GF-D8 (cell line): Measurements from ENCODE around the gene LY9.

ENCODE experiments used
- DNase-seq: peaks from one replicate; lab custom pipeline; 2025; lab: John Stamatoyannopoulos, UW

LY9 gene

DNA sequence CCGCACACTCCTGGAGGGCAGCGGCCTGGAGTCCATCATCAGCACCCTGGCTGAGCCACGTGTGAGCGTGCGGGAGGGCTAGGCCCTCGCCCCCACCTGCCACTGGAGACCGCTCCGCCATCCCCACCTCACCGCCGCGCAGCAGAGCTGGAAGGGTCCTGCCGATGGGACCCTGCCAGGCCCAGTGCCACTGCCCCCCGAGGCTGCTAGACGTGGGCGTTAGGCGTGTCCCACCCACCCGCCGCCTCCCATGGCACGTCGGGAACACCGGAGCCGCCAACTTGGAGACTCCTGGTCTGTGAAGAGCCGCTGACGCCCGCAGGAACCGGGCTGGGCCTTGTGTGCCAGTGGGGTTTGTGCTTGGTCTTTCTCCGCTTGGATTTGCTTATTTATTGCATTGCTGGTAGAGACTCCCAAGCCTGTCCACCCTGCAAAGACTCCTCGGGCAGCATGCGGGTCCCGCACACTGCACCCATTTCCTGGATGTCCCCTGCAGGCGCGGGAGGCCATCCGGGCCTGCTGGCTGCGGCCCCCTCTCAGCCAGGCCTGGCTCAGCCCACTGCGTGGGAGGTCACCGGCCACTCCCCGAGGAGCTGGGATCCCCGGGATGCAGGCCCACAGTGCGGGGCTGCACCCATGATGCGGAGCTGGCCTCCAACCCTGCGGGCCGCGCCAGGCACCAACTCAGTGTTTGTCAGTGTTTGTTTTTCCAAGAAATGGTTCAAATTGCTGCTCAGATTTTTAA, 6.0 kb downstream of the LY9 start:
- DNase-seq: no peak

DNA sequence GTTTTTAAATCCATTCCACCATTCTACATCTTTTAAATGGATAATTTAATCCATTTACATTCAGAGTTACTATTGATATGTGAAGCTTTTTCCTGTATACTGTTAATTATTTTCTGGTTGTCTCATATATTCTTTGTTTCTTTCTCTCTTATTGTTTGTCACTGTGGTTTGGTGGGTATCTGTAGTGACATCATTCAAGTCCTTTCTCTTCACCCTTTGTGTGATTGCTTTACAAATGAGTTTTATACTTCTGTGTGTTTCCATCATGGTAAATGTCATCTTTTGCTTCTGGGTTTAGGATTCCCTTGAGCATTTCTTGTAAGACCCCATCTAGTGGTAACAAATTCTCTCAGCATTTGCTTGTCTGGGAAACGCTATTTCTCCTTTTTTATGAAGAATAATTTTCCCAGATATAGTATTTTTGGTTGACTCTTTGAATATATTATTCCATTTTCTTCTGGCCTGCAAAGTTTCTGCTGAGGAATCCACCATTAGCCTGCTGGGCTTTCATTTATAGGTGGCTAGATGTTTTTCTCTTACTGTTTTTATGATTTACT, 10.2 kb downstream of the LY9 start:
- DNase-seq: no peak

DNA sequence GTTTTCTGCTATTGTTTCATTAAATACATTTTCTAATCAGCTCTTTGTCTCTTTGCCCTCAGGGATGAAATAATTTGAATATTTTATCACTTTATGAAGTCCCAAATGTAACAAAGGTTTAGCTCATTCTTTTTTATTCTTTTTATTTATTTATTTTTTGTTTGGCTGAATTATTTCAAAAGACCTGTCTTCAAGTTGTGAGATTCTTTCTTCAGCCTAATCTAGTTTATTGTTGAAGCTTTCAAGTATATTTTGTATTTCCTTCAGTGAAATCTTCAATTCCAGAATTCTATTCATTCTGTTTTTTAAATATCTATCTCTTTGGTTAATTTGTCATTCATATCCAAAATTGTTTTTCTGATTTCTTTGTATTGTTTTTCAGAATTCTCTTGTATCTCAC, 10.8 kb downstream of the LY9 start:
- no peak for DNase-seq

DNA sequence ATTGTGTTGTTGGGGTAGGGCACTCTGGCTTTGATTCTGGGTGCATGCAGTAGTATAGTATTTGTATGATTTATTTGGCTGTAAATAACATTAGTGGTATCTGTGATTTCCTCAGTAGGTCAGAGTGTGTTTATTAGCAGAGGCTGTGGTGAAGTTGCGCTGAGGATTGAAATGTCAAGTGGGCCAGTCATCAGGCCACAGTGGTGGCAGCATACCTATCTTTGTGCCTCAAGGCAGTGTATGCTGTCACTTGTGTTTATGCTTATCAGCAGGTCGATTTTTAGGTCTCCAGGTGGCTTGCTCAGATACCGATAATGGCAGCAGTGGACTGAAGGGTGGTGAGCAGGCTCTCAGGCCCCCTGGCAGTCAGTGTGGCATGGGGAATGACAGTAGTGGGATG, 11.3 kb downstream of the LY9 start:
- DNase-seq: no peak

DNA sequence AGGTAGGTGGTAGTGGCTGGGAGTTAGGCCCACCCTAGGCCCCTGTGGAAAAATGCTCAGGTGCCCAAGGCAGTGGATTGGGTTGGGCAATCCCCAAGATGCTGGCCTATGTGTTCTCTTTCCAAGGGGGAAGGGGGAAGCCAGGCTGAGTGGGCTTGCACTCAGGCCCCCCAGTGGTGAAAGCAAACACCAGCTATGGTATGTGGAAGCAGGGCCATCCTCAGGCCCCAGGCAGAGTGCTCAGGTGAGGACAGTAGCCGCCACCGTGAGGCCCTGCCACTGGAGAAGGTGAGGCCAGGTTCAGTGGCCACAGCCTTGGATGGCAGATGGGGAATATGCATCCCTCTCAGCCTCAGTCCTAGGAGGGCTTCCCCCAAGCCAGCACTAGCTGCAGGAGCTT, 11.8 kb downstream of the LY9 start:
- DNase-seq: no peak

DNA sequence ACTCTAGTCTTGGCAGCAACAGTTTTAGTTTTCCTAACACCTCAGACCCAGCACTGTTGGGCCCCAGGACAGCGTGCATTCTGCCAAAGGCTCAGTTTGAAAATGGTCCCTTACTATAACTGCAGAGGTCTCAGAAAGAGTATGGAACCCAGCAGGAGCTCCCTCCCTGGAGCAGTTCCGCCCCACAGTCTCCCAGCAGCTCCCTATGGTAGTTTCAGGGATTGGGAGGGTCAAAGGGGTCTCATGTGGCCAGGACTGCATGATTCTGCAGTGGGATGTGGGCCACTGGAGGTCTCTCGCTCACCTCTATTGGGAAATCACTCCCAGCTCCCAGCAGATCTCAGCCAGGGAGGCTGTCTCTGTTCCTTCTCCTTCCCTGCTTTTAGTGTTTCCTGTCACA, 12.3 kb downstream of the LY9 start:
- no peak for DNase-seq

DNA sequence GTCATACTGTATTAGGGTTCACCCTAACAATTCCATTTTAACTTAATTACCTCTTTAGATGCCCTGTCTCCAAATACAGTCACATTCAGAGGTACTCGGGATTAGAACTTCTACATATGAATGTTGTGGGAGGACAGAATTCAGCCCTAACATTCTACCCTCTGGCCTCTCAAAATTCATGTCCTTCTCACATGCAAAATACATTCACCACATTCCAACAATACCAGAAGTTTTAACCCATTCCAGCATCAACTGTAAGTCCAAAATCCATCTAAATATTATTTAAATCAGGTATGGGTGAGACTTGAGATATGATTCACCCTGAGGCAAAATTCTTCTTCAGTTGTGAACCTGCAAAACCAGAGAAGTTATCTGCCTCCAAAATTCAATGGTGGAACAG, 14.5 kb downstream of the LY9 start:
- DNase-seq: no peak

DNA sequence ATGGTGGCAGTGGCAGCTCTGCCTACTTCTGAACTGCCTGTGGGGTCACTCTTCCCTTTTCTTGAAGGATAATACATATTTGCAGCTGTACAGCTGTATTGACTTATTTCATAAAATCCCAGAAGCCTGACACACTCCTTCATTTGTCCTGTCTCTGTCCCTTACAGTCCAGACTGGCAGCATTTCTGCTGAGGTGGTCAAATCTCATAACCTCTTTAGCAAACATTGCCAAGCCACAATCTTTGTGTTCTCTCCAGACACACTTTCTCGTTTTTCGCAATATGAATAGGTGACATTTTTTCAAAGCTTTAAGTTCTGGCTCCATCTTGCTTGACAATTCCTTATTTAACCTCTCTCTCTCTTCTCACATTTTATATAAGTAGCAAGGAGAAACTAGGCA, 15.2 kb downstream of the LY9 start:
- DNase-seq: no peak

DNA sequence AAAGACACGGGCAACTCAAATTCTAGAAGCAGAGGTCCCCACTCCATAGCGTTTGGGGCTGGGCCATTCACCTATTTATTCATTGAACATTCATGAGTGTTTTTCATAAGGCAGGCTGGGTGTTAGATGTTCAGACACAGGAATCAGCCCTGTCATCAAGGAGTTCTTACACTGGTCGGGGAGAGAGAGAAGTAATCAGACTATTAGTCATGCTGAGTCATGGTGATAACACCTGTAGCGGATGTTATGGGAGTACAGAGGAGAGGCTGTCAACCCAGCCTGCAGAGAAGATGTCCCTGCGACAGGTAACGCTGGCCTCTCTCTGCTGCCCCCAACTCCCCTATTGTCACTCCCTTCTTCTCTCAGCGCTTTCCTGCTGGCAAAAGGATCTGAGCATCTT, 17.2 kb downstream of the LY9 start:
- DNase-seq: no peak

DNA sequence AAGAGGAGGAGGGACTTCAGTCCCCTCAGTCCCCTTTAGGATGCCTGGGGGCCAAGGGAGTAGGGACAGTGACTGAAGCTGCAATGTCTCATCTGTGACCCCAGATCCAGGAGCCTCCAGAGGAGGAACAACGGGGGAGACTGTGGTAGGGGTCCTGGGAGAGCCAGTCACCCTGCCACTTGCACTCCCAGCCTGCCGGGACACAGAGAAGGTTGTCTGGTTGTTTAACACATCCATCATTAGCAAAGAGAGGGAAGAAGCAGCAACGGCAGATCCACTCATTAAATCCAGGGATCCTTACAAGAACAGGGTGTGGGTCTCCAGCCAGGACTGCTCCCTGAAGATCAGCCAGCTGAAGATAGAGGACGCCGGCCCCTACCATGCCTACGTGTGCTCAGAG, 18.3 kb downstream of the LY9 start:
- DNase-seq: no peak

DNA sequence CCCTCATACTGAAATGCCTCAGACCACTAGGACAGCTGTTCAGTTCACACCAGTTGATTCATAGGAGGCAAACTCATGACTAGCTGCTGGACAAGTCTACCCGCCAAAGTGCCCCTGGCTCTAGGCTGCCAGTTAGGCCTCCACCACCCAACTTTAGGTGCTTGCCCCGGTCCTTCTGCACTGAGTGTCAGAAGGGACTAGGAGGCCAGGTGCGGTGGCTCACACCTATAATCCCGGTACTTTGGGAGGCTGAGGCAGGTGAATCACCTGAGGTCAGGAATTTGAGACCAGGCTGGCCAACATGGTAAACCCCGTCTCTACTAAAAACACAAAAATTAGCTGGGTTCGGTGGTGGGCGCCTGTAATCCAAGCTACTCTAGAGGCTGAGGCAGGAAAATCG, 18.9 kb downstream of the LY9 start:
- no peak for DNase-seq

DNA sequence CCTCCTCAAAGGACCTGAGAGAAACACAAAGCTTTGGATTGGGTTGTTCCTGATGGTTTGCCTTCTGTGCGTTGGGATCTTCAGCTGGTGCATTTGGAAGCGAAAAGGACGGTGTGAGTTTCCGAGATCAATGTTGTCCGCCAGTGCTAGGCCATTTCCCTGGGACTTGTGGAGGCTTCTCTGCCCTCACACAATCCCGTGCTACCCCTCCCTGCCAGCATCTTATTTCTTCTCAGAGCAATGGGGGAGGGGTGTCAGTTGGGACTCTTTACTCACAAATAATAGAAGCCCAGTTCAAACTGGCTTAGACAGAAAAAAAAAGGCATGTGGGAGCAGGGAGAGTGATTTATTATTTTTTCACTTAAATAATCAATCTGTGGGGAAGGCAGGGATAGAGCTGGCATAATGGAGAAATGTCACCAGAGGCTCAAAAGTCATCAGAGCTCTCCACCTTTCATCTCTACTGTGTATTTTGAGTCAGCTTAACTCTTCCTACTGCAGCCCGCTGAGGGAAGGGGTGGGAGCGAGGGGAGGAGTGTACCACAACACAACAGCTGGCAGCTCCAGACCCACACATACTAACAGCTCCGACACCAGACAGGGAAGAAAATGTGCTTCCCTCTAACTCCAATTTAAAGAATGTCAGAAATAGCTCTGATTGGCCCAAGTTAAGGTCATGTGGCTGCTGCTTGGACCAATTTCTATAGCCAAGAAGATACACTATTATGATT, 22.4 kb downstream of the LY9 start:
- no peak for DNase-seq

DNA sequence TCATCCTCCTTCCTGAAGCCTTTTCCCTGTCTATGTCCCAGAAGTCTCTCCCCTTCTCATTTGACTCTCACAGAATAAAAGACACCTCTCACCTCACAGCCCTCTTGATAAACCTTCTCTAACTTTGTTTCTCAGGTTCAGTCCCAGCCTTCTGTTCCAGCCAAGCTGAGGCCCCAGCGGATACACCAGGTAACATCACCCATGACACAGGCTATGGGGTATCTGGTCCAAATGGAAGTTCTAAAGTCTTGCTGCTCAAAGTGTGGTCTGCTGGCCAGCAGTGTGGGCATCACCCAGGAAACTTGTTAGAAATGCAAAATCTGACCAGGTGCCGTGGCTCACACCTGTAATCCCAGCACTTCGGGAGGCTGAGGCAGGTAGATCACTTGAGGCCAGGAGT, 23.2 kb downstream of the LY9 start:
- no peak for DNase-seq

DNA sequence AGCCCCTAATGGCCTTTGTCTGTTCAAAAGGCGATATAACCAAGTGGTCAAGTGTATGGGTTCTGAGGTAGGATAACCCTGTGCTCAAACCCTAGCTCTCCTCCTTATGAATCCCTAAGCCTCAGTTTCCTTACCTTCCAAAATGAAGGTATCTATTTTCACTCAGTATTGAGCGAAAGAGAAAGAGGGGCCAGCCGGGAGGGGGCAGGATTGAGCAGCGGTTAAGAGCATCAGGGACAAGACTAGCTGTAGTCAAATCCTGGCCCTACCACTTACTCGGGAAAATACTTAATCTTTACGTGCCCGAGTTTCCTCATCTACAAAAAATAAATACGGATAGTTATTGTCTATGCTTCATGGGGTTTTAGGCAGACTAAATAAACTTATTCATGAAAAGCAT, 25.7 kb downstream of the LY9 start:
- no peak for DNase-seq

DNA sequence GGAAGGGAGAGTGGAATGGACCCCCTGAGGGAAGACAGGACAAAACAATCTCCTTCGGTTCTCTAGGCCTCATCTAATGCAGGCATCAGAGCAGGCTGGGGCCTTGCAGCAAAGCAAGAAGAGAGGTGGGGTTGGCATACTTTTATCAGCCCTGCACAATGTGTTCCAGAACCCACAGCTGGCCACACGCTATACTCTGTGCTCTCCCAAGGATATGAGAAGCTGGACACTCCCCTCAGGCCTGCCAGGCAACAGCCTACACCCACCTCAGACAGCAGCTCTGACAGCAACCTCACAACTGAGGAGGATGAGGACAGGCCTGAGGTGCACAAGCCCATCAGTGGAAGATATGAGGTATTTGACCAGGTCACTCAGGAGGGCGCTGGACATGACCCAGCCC, 27.3 kb downstream of the LY9 start:
- no peak for DNase-seq

DNA sequence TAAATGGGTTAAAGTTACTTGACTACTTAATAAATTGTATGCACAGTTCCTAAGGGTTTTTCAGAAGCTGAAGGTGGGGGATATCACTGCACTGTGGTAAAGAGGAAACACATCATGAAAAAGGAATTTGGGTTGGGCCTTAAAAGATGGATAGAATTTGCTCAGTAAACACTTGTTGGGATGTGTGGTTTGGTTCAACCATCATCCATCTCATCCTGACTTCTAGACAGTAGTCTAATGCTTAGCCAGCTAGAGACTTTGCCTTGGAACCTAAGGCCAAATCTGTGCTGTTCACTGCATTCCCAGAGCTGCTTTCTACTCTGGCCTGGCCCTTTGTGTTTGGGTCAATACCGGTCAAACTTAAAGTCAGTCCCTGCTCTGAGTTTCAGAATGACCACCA, 30.6 kb downstream of the LY9 start:
- no peak for DNase-seq

DNA sequence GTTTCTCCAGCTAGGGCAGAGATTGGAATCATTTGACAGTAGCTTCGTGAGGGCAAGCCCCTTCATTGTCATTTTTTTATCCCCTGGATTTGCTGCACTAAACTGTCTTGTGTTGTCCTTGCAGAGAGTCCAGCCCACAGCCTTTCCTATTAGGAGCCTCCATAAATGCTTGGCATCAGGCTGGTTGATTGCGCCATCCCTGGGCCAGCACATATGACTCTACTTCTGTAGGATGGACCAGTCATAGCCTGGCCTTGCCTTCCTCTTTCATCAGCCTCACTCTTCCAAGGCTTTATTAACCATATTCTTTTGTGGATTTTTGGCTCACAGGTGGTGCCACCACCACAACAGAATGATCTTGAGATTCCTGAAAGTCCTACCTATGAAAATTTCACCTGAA, 31.4 kb downstream of the LY9 start:
- DNase-seq: no peak

DNA sequence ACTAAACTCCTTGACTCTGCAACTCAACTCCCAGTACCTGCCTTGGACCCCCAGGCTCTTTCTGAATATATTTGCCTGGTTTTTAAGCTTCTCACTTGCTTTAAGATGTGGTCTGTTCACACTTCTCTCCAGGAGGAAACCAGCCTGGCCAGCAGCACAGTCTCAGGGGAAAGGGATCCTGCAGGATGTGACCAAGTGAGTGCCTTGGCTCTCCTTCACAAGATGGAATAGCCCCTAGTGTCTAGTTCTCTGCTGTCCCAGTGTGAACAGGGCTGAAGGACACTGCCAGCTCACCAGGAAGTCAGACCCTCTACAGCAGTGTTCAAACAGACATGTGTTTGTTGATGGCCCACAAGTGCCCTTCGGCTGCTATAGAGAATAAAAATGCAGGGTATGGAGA, 33.8 kb downstream of the LY9 start:
- DNase-seq: no peak

DNA sequence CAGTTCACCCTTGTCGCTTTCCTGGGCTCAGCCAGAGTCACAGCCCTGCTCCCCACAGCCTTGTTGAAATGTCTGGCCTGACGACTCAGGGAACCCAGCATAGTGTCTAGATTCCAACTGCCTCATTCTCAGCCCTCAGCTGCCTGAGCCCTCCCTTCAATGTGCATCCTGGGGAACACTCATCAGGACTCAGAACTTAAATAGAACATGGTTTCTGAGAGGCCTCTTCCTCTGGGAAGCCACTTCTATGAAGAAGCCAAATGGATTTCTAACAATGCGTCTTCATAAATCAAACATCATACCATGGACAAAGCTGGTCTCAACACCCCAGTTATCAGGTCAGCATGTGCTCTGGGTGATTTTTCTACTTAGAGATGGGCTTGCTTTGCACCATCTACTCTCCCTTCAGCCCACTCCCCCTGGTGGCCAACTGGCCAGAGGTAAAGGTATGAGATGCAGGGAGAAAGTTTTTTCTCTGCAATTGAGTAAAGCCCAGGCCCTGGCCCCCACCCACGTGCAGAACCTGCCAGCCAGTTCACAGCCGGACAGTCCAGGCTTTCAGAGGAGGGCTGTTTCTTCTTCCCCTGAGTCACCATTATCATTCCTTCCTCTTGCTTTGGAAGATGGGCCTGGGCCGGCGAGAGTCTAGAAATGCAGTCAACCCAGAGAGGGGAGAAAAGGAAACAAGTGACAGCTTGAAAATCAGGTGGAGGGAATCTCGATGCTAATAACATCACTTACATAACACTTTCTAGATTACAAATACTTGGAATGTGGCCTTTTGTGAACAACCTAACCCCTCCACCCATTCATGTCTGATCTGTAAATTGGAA, 34.6 kb downstream of the LY9 start:
- DNase-seq: no peak

DNA sequence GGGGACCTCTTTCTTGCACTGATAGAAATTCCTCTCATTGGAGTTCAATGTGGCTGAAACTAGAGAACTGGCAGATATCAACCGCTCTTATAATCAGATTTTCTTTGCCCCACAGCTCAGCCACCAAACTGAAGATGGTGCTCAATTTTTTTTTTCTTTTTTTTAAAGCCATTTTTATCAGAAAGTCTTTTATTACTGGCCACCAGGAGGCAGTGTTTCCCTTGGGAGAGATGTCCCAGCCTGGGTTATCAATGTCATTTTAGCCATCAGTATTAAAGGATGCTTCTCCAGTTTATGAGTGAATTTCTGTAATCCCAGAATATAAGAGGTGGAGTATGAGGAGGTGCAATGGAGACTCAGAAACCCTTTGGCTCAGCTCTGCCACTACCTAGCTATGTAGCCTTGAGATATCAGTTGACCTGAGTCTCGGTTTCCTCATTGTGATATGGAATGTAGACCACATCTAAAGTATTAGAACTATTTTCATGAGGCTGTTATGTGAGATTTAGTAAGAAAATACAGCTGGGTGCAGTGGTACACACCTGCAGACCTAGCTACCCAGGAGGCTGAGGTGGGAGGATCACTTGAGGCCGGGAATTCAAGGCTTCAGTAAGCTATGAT, 39.1 kb downstream of the LY9 start:
- peak; percentile 3 for DNase-seq

DNA sequence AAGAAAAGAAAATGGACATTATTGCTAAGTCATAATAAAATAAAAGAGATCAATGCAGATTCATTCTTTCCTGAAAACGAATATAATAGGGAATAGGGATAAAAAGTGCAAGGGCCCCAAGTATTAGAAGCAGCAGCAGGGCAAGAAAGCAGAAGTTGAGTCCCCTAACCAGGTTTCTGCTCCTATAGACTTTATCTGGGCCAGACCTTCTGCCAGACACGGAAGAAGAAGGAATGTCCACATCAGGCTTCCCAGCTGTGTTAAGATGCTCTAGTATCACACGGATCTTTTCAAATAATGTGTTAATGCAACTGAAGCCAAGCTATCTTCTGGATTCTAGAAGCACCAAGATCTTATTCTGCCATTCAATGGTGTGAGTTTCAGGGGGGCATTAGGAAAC, 39.8 kb downstream of the LY9 start:
- peak; percentile 47 for DNase-seq

DNA sequence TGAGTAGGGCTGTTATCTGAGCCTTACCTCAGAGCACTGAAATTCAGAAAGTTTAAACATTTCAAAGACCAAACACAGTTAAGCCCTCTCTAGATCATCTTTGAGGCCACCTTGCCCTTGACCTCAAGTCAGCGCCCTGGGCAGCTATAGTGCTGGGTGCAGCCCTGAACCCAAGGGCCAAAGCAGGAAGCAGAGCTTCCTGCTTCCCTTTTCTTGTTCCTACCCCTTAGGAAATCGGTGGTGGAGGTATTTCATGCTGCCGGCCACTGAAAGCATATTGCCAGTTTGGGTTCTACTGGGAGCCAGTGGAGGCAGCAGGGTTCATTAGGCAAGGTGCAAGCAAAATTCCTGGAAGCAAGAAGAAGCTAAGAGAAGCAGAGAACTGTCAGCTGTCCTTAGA, 40.6 kb downstream of the LY9 start:
- peak; percentile 65 for DNase-seq
